GM12891 (cell line): ENCODE measurements around the gene LGR5.

Source experiments
- POLR2A ChIP-seq: IDR thresholded peaks from 2 replicates; pipeline ENCODE4 v1.6.1; 2011; ENCODE audit warnings: low read depth, low read length, control low read depth
- POLR2AphosphoS5 ChIP-seq: IDR thresholded peaks from 2 replicates; pipeline ENCODE4 v1.6.1; 2011; ENCODE audit warnings: low read depth, low read length, control low read depth
- SPI1 ChIP-seq: IDR thresholded peaks from 2 replicates; pipeline ENCODE4 v1.6.1; 2011; ENCODE audit warnings: low read depth, low read length, control low read depth
- TAF1 ChIP-seq: IDR thresholded peaks from 2 replicates; pipeline ENCODE4 v1.6.1; 2011; ENCODE audit warnings: low read depth, low read length, control low read depth

- TF ChIP-seq POLR2A (no peak), SPI1 (no peak), POLR2AphosphoS5 (no peak), TAF1 (no peak)
Observed at GRCh38 chr12:71587012-71587411, 147.4 kb downstream of the LGR5 start.
